Measurements from ENCODE around the gene BIN1.

BIN1 gene

GRCh38 chr2:127106991-127107621 lies at the start of gene BIN1:
Gene BIN1 (minus strand): TSS chr2:127107154. CDS start chr2:127106943, 211 bp downstream.
- H3K4me3 Mint-ChIP-seq = peak within 1 kb of the TSS; percentile 94
- peak within 1 kb of the TSS; percentile 79 for H3K27ac Mint-ChIP-seq
- H3K9me3 Mint-ChIP-seq = no peaks in the 10 kb centered on the region
- H3K27me3 Mint-ChIP-seq = peaks cover 7% of the 10 kb centered on the region
- H3K4me1 Mint-ChIP-seq = peaks cover 23% of the 10 kb centered on the region
- no peaks in the 10 kb centered on the region for H3K36me3 Mint-ChIP-seq
- ATAC-seq = peak; percentile 84

GRCh38 chr2:127155947-127156346 lies 49.0 kb upstream of the BIN1 start:
- no peak for ATAC-seq
- H3K9me3 Mint-ChIP-seq = no peaks in the 10 kb centered on the region
- H3K27ac Mint-ChIP-seq = no peak overlapping the region
- no peak overlapping the region for H3K4me3 Mint-ChIP-seq
- H3K27me3 Mint-ChIP-seq = no peaks in the 10 kb centered on the region
- H3K36me3 Mint-ChIP-seq = no peaks in the 10 kb centered on the region
- peaks cover 27% of the 10 kb centered on the region for H3K4me1 Mint-ChIP-seq

- Mint-ChIP-seq H3K9me3 (no peaks in the 10 kb centered on the region), H3K27ac (no peak overlapping the region), H3K36me3 (no peaks in the 10 kb centered on the region), H3K4me3 (no peak overlapping the region), H3K27me3 (no peaks in the 10 kb centered on the region), H3K4me1 (peaks cover 25% of the 10 kb centered on the region)
- ATAC-seq = no peak
Observed at GRCh38 chr2:127155028-127155581, 48.2 kb upstream of the BIN1 start.

GRCh38 chr2:127154396-127154795 lies 47.4 kb upstream of the BIN1 start:
- Mint-ChIP-seq H3K4me1 (peaks cover 24% of the 10 kb centered on the region), H3K36me3 (no peaks in the 10 kb centered on the region), H3K27ac (no peak overlapping the region), H3K4me3 (no peak overlapping the region), H3K9me3 (no peaks in the 10 kb centered on the region), H3K27me3 (no peaks in the 10 kb centered on the region)
- ATAC-seq = no peak

- Mint-ChIP-seq H3K36me3 (no peaks in the 10 kb centered on the region), H3K27ac (no peak overlapping the region), H3K4me3 (no peak overlapping the region), H3K27me3 (no peaks in the 10 kb centered on the region), H3K9me3 (no peaks in the 10 kb centered on the region), H3K4me1 (peaks cover 17% of the 10 kb centered on the region)
- ATAC-seq = peak; percentile 31
Observed at GRCh38 chr2:127153691-127154158, 46.8 kb upstream of the BIN1 start.

- no peaks in the 10 kb centered on the region for H3K4me1 Mint-ChIP-seq
- H3K36me3 Mint-ChIP-seq = no peaks in the 10 kb centered on the region
- H3K9me3 Mint-ChIP-seq = no peaks in the 10 kb centered on the region
- H3K27ac Mint-ChIP-seq = no peak overlapping the region
- no peak for ATAC-seq
- H3K27me3 Mint-ChIP-seq = no peaks in the 10 kb centered on the region
- H3K4me3 Mint-ChIP-seq = no peak overlapping the region
Observed at GRCh38 chr2:127150996-127151395, 44.0 kb upstream of the BIN1 start.

GRCh38 chr2:127149384-127149783 lies 42.4 kb upstream of the BIN1 start:
- H3K9me3 Mint-ChIP-seq = no peaks in the 10 kb centered on the region
- no peak for ATAC-seq
- no peaks in the 10 kb centered on the region for H3K36me3 Mint-ChIP-seq

GRCh38 chr2:127146820-127147502 lies 40.0 kb upstream of the BIN1 start:
- Mint-ChIP-seq H3K4me1 (no peaks in the 10 kb centered on the region), H3K36me3 (no peaks in the 10 kb centered on the region), H3K27me3 (no peaks in the 10 kb centered on the region), H3K27ac (no peak overlapping the region), H3K9me3 (no peaks in the 10 kb centered on the region), H3K4me3 (no peak overlapping the region)
- no peak for ATAC-seq

More at GRCh38 chr2:127149384-127149783, 42.4 kb upstream of the BIN1 start:
- H3K27me3 Mint-ChIP-seq = no peaks in the 10 kb centered on the region
- no peak overlapping the region for H3K4me3 Mint-ChIP-seq
- H3K4me1 Mint-ChIP-seq = no peaks in the 10 kb centered on the region
- no peak overlapping the region for H3K27ac Mint-ChIP-seq

GRCh38 chr2:127146071-127146725 lies 39.2 kb upstream of the BIN1 start:
- no peak overlapping the region for H3K4me3 Mint-ChIP-seq
- H3K9me3 Mint-ChIP-seq = no peaks in the 10 kb centered on the region
- no peak for ATAC-seq
- no peaks in the 10 kb centered on the region for H3K27me3 Mint-ChIP-seq
- no peaks in the 10 kb centered on the region for H3K36me3 Mint-ChIP-seq
- H3K4me1 Mint-ChIP-seq = no peaks in the 10 kb centered on the region
- no peak overlapping the region for H3K27ac Mint-ChIP-seq

- no peaks in the 10 kb centered on the region for H3K9me3 Mint-ChIP-seq
- H3K27me3 Mint-ChIP-seq = no peaks in the 10 kb centered on the region
- H3K36me3 Mint-ChIP-seq = no peaks in the 10 kb centered on the region
- H3K4me1 Mint-ChIP-seq = peaks cover 3% of the 10 kb centered on the region
- H3K27ac Mint-ChIP-seq = no peak overlapping the region
- no peak overlapping the region for H3K4me3 Mint-ChIP-seq
- no peak for ATAC-seq
Observed at GRCh38 chr2:127145280-127145895, 38.4 kb upstream of the BIN1 start.

GRCh38 chr2:127143841-127144782 lies 37.2 kb upstream of the BIN1 start:
- H3K4me1 Mint-ChIP-seq = peaks cover 14% of the 10 kb centered on the region
- H3K36me3 Mint-ChIP-seq = no peaks in the 10 kb centered on the region
- peaks cover 2% of the 10 kb centered on the region for H3K9me3 Mint-ChIP-seq
- no peaks in the 10 kb centered on the region for H3K27me3 Mint-ChIP-seq
- no peak overlapping the region for H3K27ac Mint-ChIP-seq
- H3K4me3 Mint-ChIP-seq = no peak overlapping the region
- no peak for ATAC-seq

GRCh38 chr2:127142663-127143630 lies 36.0 kb upstream of the BIN1 start:
- Mint-ChIP-seq H3K4me1 (peaks cover 14% of the 10 kb centered on the region), H3K27ac (no peak overlapping the region), H3K4me3 (no peak overlapping the region), H3K9me3 (peaks cover 2% of the 10 kb centered on the region), H3K36me3 (no peaks in the 10 kb centered on the region), H3K27me3 (no peaks in the 10 kb centered on the region)
- ATAC-seq = no peak

GRCh38 chr2:127140538-127140937 lies 33.6 kb upstream of the BIN1 start:
- H3K4me3 Mint-ChIP-seq = no peak overlapping the region
- H3K4me1 Mint-ChIP-seq = peaks cover 21% of the 10 kb centered on the region
- no peaks in the 10 kb centered on the region for H3K36me3 Mint-ChIP-seq
- no peak for ATAC-seq
- H3K27me3 Mint-ChIP-seq = no peaks in the 10 kb centered on the region
- H3K9me3 Mint-ChIP-seq = peaks cover 2% of the 10 kb centered on the region
- H3K27ac Mint-ChIP-seq = peak overlapping the region; percentile 1

Data from stimulated activated memory B cell treated with anti-CD40 and anti-IgM and Interleukin-4, amounts not matched to agents 10 μg/mL and 1 μg/mL and 100 μg/mL, for 72 hours (primary cell).